Measurements from ENCODE around the gene CTDP1. TPM values are rescaled to one million over a fixed set of nuclear protein-coding genes. Genes with fewer than 3 reads are reported as not detected.

Gene CTDP1
- polyA plus RNA-seq, 1 donor (not counting 4 experiments of a cell fraction or from before 2014, with no cell fraction given): 9.2 TPM

- TF ChIP-seq CTCF (optimal IDR thresholded peaks at IDR 0.05 in 1 of 3, IDR thresholded peaks at IDR 0.05 in 1 of 3, conservative IDR thresholded peaks at IDR 0.05 in 1 of 3; ENCODE audit: extremely low read depth in 1 of 3, insufficient read depth in 2 of 3, low read length in 3 of 3) (no peak), EZH2 (IDR thresholded peaks at IDR 0.05; ENCODE audit: low read length) (no peak)
- Histone ChIP-seq H4K20me1 (ENCODE audit: control insufficient read depth, extremely low read depth, insufficient read depth, low read length) (no peaks in the 10 kb centered on the region), H3K27ac (ENCODE audit: control insufficient read depth, insufficient read depth, low read length) (no peak overlapping the region), H3K4me3 (ENCODE audit: control insufficient read depth in 2 of 3, extremely low read depth in 1 of 3, insufficient read depth in 2 of 3, low read depth in 1 of 3, low read length in 3 of 3) (no peak overlapping the region), H3K27me3 (ENCODE audit: control insufficient read depth, extremely low read depth, insufficient read depth, low read length) (peaks cover 24% of the 10 kb centered on the region), H3K79me2 (ENCODE audit: control insufficient read depth, insufficient read depth, low read length) (no peaks in the 10 kb centered on the region), H3K36me3 (ENCODE audit: control insufficient read depth in 2 of 2, extremely low read depth in 1 of 2, insufficient read depth in 2 of 2, low read length in 2 of 2) (no peaks in the 10 kb centered on the region), H3K4me1 (ENCODE audit: control insufficient read depth, extremely low read depth, insufficient read depth, low read length) (no peaks in the 10 kb centered on the region), H3K9me1 (ENCODE audit: control insufficient read depth, extremely low read depth, insufficient read depth, low read length) (no peaks in the 10 kb centered on the region), H3K9me3 (ENCODE audit: control insufficient read depth, low read depth, low read length) (peaks cover 3% of the 10 kb centered on the region), H2AFZ (ENCODE audit: control insufficient read depth, low read length) (no peak overlapping the region), H3K9ac (ENCODE audit: control insufficient read depth, extremely low read depth, insufficient read depth, low read length) (no peak overlapping the region), H3K4me2 (ENCODE audit: control insufficient read depth, extremely low read depth, insufficient read depth, low read depth, low read length) (no peak overlapping the region)
- DNase-seq (ENCODE audit: low read depth, low spot score) (no peak), FAIRE-seq (no peak)
- dilution Hi-C loops (cut with MboI; ENCODE audit: extremely low pct_ligation_motif_present, low sequenced_read_pairs): no loop called here
These were observed 42.3 kb upstream of the CTDP1 start for GRCh38 chr18:79637181-79637920.

GRCh38 chr18:79637921-79638909 lies 41.4 kb upstream of the CTDP1 start:
- dilution Hi-C loops (cut with MboI; ENCODE audit: extremely low pct_ligation_motif_present, low sequenced_read_pairs): no loop called here
- Histone ChIP-seq H3K4me3 (ENCODE audit: control insufficient read depth in 2 of 3, extremely low read depth in 1 of 3, insufficient read depth in 2 of 3, low read depth in 1 of 3, low read length in 3 of 3) (no peak overlapping the region), H2AFZ (ENCODE audit: control insufficient read depth, low read length) (no peak overlapping the region), H3K9ac (ENCODE audit: control insufficient read depth, extremely low read depth, insufficient read depth, low read length) (no peak overlapping the region), H3K4me1 (ENCODE audit: control insufficient read depth, extremely low read depth, insufficient read depth, low read length) (no peaks in the 10 kb centered on the region), H3K4me2 (ENCODE audit: control insufficient read depth, extremely low read depth, insufficient read depth, low read depth, low read length) (no peak overlapping the region), H3K9me3 (ENCODE audit: control insufficient read depth, low read depth, low read length) (peaks cover 3% of the 10 kb centered on the region), H4K20me1 (ENCODE audit: control insufficient read depth, extremely low read depth, insufficient read depth, low read length) (no peaks in the 10 kb centered on the region), H3K27ac (ENCODE audit: control insufficient read depth, insufficient read depth, low read length) (no peak overlapping the region), H3K79me2 (ENCODE audit: control insufficient read depth, insufficient read depth, low read length) (no peaks in the 10 kb centered on the region), H3K27me3 (ENCODE audit: control insufficient read depth, extremely low read depth, insufficient read depth, low read length) (peaks cover 24% of the 10 kb centered on the region), H3K36me3 (ENCODE audit: control insufficient read depth in 2 of 2, extremely low read depth in 1 of 2, insufficient read depth in 2 of 2, low read length in 2 of 2) (no peaks in the 10 kb centered on the region), H3K9me1 (ENCODE audit: control insufficient read depth, extremely low read depth, insufficient read depth, low read length) (no peaks in the 10 kb centered on the region)
- FAIRE-seq (no peak), DNase-seq (ENCODE audit: low read depth, low spot score) (no peak)
- TF ChIP-seq CTCF (optimal IDR thresholded peaks at IDR 0.05 in 1 of 3, IDR thresholded peaks at IDR 0.05 in 1 of 3, conservative IDR thresholded peaks at IDR 0.05 in 1 of 3; ENCODE audit: extremely low read depth in 1 of 3, insufficient read depth in 2 of 3, low read length in 3 of 3) (no peak), EZH2 (IDR thresholded peaks at IDR 0.05; ENCODE audit: low read length) (no peak)

All from keratinocyte (primary cell).